ENCODE data around the gene KCTD1.

KCTD1 gene

DNA sequence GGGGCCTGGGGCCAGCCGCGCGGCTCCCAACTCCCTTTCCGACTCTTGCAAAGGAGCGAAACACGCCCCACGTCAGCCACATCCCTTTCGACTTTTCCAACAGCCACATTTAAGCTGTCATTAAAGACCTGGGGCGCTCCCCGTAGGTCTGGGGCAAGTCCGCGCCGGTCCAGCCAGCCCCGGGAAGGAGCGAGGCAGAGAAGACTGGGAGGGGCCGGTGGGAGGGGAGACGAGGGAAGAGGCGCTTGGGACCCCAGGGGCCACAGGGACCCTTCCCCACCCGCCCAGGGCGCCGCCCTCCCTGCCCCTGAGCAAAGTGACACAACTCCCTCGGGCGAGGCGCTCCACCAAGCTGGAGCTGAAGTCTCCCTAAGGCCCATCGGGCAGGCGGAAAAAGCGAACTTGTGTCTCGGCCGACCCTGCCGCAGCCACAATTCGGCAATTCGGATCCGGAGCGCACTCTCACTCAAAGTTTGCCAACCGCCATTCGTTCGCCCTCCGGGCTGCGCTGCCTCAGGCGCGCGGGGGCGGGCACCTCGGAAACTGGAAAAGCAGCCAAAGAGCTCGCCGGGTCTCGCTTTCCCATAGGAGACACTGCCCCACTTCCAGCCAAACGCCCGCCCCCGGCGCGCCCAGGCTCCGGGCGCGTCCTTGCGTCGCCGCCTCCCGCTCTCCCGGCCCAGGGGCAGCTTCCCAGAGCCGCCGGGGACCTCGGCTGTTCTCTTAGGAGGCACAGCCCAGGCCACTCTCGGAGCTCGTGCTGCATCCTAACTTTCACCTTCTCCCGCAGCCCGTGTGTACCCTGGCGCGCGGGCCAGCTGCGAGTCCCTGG, 1.1 kb upstream of the KCTD1 start:
- DNase-seq (ENCODE audit: low read depth in 2 of 2): no peak

DNA sequence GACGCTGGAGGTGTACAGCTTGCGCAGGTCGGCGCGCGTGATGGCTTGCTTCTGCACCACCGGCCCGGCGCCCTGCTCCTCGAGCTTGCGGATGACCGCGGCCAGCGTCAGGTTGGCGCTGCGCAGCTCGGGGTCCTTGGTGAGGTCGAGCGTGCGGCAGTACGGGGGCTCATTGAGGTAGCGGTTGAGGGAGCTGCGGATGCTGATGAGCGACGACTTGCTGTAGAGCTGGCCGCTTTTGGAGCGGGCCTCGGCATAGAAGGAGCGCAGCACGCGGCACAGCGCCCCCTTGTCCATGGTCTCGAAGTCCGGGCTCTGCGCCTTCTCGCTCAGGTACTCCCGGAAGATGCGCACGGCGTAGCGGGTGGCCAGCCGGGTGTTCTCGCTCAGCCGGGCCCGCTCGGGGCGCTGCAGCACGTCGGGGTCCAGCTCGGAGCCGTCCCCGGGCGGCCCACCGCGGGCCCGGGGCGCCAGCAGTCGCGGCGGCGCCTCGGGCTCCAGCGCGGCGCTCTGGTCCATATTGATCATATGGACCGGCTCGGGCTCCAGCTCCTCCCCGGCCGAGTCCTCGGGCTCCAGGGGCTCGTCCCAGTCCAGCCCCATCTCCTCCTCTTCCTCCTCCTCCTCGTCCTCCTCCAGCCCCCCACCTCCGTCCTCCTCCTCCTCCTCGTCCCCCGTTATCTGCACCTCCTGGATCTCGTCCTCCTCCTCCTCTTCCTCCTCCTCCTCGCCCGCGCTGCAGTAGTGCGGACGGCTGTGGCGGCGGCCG, 523 bp downstream of the KCTD1 start:
- DNase-seq (ENCODE audit: low read depth in 2 of 2): peak in 1 of 2 experiments; percentile 46

DNA sequence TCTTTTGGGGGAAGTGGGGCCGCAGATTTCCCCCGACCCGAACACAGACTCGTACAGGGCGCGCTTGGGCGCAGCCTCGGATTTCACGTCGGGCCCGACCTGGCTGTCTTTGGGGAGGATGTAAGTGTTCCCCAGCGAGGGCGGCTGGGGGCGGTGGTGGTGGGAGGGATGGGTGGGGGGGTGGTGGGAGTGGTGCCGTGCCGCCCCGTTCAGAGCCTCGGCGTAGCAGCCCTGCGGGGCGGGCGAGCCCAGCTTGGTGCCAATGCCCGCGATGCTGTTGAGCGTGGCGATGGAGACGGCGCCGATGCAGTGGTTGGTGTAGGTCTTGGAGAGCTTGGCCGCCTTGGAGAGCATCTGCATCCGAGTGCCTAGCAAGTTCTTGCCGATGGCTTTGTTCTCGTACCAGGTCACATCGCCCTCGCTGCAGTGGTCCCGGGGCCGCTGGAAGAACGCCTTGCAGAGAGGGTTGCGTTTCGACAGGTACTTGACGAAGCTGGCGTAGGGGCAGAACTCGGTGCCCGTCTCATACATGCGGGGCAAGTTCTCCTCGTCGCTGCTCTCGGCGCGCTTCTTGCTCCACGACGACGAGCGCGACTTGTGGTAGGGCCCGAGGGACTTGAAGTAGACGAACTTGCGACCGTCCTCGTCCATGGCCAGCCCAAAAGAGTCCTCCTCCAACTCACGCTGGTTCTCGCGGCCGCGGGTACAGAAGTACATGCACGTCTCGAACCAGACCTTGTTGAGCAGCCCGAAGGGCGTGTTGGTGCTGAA, 1.3 kb downstream of the KCTD1 start:
- no peak for DNase-seq (ENCODE audit: low read depth in 2 of 2)

DNA sequence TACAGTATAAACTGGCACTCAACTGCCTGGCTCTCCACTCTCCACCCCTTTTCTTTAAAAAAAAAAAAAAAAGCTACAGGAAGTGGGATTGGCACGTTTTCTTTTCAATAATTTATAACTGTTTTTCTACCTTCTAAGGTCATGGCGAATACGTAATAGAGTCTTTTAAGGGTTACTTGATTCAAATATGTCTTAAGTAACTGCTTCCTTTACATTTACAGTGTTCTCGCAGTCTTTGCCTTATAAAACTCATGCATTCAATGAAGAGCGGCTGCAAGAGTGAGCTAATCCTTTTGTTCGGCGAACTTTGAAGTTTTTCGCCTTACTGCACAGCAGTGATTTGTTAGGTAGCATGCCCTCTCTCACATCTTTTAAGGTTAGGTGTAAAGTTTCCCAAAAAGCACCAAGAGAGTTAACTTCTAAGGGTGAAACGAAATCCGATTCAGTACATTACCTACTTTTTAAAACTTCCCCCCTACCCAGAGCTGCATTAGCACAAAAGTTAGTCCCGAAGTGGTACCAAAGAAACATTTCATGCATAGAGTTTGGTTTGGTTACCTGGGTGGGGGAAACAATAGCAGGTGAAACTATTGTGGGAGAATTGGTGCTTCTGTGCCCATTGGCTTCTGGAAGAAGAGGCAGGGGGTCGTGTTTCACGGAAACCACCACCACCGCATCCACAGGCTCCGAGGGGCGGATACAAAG, 2.0 kb downstream of the KCTD1 start:
- no peak for DNase-seq (ENCODE audit: low read depth in 2 of 2)

DNA sequence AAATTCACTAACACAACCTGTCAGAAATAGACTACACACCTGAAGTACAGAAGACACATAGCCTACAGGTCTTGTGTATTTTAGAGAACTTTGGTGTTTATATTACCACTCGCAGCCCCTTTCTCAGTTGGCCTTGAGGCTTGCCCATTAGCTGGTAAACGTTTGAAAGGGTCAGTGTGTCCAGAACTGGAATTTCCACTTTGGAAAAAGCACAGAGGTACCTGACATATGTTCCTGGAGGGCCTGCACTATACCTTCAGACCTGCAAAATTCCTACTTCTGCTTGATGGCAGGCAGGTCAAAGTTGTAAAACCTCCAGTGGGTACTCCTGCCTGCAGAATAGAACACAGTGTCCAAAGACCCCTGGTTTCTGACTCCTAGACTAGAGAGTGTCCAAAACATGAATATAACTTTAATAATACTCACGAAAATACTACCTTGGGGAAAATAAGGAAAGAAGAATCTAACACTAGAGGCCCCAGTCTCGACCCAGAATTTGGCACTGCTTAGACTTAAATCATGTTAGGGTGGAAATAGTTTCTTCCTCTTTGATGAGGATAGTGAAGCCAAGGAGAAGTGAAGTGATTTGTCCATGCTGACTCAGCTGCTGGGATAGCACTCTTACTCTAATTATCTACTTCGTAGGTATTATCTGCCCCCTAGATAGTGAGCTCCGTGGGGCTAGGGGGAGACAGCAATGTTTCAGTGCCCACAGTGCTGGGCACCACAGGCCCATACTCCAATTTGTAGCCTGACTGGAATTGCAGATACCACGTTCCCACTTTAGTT, 2.8 kb downstream of the KCTD1 start:
- DNase-seq (ENCODE audit: low read depth in 2 of 2): no peak

DNA sequence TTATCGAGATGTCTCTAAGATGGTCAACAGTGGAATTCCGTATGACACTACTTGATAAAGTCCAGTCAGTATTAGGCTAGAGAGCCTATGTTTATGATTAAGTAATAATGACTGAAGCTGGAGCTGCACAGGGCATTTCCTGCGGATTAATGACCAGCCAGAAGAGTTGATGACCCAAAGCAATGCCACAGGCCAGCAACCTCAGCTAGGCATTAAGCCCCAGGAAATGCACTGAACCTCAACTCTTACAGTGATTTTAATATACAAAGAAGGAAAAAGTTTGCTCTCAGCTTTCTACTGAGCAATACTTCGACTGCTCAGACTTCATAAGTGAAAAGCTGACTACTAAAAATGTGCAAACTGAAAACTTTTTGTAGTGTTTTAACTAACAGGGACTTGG, 3.9 kb downstream of the KCTD1 start:
- no peak for DNase-seq (ENCODE audit: low read depth in 2 of 2)

DNA sequence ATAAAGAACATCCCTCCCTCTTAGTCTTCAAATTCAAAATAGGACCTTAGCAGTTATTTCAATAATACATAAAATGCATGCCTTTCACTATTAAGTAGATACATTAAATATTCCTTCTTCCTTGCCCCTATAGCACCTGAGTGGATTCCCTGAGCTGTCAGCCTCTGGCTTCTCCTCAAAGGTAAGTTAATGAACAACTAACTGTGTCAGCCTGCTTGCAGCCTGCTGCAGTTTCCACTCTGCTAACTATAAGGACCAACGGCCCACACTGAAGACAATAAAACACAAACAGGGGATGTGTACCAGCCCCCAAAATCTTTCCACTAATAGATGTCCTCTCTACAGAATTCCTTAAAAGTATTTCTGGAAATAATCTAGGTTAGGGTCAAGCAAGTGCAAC, 5.0 kb downstream of the KCTD1 start:
- no peak for DNase-seq (ENCODE audit: low read depth in 2 of 2)

DNA sequence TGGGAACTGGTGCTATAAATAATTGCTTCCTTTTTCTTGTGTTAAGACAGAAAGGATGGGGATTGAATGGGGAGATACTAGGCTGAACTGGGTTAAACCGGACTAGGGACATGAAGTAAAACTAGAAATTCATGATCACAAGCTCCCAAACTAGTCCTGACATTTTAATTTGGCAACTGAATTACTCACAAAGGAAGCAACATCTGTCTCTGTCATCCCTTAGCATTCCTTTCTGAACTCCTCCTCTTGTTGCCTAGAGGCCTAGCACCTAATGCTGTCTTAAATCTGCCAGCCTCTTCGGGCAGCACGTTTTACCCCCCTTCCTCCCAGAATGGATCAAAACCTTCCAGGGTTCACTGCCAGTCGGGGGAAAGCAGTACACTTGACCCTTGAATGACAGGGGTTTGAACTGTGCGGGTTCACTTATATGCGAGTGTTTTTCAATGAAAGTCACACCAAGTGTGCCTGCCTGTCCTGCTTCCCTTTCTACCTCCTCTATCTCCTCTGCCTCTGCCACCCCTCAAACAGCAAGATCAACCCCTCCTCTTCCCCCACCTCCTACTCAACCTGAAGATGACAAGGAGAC, 8.2 kb downstream of the KCTD1 start:
- no peak for DNase-seq (ENCODE audit: low read depth in 2 of 2)

DNA sequence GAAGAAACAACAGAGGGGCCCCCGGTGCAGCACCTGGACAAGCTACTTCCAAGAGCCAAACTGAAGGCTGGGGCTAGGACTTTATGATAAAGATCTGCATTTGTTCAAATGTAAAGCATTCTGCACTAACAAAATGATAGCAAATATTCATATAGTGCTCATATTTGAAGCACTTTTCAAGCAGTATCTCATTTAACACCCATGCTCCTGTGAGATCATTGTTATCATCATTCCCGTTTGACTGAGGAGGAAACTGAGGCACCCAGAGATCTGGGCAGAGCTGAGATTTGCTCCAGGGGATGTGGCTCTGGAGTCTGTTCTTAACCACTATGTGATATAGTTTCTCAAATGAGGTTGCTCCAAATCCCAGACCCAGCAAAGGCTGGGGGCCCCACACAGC, 9.8 kb downstream of the KCTD1 start:
- DNase-seq (ENCODE audit: low read depth in 2 of 2): no peak

DNA sequence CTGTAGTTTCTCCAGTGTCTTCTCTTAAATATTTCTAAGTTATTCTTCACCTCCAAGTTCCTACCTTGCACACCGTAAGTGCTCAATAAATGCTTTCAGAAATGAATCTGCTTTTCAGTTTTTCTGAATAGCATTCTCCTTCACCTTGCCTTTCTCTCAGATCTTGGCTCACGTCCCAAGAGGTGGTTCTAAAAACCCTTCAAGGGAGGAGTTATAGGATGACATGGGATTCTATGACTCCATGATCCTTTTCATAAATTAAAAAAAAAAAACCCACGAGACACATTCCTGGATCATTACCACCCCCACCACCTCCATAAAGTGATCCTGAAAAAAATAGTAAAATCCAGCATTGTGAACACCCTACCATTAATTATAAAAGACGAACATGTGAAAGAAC, 11.7 kb downstream of the KCTD1 start:
- no peak for DNase-seq (ENCODE audit: low read depth in 2 of 2)

DNA sequence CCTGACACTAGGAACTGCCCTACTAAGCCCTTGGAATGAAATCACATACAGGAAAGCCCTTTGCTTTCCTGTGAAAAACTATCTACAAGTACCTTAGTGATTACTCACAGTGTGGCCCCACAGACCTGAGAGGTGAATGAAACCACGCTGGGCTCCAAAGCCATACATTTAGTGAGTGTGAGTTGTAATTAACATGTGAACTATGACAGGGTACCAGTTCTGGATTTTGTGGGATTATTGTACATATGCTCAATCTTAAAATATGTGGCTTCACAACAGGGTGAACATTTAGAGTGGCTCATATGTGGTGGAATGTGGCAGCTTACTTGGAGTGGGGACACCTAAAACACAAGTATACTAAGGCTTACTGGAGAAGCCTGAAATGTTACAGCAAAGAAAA, 12.3 kb downstream of the KCTD1 start:
- no peak for DNase-seq (ENCODE audit: low read depth in 2 of 2)

DNA sequence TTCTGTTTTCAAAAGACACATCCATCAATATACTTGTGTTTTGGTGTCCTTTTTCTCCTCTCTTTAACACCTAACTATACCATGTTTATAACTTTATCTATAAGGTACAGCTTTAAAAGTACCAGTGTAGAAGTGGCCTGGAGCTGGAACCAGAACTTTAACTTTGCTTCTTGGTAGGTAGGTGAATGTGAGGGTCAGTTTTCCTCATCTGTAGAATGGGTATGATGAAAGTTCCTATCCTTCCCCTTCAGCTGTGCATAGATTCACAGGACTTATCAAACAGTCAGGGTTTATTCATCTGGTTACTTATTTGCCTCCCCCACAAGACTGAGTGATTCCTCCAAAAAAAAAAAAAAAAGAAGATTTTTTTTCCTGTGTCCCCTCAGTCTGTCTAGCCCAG, 12.7 kb downstream of the KCTD1 start:
- no peak for DNase-seq (ENCODE audit: low read depth in 2 of 2)

DNA sequence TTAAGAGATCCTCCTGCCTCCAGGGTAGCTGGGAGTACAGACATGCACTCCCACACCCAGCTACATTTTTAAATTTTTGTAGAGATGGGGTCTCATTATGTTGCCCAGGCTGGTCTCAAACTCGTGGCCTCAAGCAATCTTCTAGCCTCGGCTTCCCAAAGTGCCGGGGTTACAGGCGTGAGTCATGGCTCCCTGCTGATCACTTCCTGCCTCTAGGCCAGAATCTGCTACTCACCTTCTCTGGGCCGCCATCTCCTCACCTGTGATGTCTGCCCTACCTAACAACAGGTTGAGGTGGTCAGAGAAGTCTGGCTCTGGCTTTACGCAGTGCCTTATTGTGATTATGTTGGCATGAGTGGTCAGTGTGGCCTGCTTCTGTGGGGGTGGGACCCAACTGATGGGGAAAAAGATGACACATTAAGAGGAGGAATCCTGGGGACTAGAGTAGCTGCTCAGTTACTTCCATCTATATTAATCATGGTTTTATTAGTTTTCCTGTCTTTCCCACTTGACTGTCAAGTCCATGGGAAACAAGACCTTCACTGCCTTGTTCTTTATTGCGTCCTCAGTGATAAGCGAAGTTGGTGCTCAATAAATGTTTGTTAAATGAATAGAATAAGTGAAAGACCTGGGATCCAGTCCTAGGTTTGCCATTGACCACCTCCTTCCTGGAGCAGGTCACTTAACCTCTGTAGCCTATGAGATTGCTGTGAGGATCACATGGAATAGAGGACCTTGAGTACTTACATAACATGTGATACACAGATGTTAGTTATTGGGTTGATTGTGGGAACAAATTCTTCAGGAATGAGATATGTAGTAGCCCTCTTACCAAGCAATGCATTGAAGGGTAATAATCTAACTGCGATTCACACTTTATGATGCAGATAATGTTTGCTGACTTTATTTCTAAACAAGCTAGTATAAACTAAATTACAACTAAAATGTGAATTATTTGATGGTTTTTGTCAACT, 15.7 kb downstream of the KCTD1 start:
- no peak for DNase-seq (ENCODE audit: low read depth in 2 of 2)

DNA sequence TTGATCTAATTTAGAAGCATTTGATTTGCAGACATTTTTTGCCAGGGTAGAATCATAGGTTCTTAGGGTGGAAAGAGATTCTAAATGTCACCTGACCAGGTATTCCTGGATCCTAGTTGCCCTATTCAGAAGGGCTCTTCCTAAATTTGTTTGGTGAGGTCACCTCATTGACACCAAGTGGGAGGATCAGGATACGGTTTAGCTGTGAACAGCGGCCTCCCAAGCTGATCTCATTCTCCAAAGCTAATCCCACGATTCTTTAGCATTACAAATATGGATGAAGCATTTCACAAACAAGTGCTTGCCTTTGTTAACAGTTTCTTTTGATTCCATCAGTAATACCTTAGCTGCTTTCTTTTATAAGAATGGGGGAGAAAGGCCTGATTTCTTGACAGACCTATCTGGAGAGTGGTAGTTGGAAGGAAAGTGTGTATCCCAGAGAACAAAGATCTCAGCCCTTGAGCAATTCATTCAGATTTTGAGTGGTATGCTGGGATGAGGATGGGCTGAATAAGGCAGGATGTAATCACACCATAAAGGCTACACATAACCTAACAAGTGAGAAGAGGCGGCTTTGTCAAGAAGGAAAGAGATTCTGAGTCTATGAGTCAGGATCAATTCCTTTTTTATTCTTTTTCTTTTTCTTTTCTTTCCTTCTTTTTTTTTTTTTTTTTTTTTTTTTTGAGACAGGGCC, 16.6 kb downstream of the KCTD1 start:
- DNase-seq (ENCODE audit: low read depth in 2 of 2): no peak

DNA sequence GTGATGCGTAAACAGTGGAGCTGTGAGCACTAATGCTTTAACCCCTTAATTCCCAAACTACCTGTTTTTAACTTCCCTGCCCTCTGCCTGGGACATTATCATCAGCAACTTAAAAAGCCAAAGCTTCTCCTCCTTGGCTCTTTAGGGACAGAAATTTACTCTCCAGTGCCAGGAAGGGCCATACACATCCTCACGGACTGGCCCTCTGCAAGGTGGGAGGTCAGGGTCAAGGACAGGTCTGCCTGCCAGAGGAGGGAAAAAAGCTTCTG, 21.5 kb downstream of the KCTD1 start:
- DNase-seq (ENCODE audit: low read depth in 2 of 2): no peak

DNA sequence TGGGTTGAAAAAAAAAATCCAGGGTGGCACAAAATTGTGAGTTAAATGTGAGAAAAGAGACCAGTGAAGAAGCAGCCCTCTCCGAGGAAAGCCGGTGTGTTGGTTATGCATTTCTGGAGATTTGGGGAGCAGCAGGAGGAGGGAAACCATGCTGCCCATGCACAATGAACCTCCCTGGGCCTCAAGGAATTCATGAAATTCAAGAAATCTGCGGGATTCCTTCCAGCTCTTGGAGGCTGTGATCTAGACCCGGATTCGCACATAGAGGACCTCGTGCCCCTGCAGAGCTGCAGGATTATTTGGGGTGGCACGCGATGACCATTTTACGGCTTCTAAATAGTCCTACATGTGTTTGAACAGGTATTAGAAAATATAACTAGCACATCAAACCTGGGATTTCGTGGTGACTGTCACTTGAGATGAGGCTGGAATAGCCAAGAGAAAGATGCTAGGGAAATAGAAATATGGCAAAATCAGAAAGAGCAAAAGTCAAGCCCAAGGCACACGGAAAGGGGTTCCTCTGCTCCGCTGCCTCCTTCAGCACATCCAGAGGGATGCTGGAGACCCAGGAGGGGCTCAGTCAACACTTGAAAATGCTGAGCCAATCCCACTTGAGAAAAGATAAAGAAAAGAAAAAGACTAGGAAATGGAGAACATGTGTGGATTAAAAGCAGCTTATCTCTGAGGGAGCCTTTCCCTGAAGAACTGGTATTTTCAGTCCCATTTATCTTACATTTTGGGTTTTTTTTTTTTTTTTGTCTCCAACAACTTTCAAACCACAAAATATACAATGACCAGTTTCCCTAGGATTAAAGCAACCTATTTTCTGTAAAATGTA, 22.0 kb downstream of the KCTD1 start:
- no peak for DNase-seq (ENCODE audit: low read depth in 2 of 2)

DNA sequence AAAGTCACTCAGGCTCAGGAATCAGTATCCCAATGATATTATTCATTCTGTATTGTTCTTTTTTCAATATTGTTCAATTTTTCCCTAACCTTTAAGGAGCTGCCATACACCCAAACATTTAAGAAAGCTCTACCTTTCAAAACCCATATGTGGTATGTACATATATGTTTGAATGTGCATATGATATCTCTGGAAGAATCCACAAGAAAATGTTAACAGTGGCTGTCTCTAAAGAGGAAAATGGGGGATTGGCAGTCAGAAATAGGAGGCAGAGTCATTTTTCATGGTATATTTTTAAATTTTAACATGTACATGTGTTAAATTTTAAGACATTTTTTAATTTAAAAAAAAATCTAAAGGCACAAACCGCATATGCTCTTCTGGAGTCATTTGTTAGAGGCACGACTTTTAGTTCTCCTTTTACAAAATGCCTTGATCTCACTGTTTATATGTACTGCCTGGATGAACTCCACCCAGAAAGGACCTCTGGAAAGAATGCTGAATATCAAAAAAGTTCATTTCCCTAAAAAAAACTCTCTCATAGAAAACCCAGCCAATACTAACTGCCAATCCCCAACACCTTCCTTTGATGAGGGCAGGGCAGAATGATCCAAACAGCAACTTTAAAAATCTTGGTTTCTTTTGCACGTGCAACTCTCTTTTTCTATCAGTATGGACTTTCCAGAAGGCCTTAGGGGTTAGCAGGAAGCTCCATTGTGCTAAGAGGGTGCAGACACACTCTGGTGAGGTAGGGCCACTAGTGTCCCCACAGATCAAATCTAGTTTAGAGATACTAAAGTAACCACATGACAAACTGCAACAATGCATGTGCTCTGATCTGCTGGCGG, 23.6 kb downstream of the KCTD1 start:
- DNase-seq (ENCODE audit: low read depth in 2 of 2): no peak
